Endothelial cell (in vitro differentiated cells): ENCODE results near the gene PSG4. TPM values are rescaled to one million over a fixed set of nuclear protein-coding genes. Genes with fewer than 3 reads are reported as not detected.
"Not testable (repeated sequence)": the region's sequence is repeated elsewhere in the genome, so short reads cannot be mapped to it uniquely, and the experiment has no call there.

ENCODE experiments used
- DNase-seq: peaks from one replicate; pipeline ENCODE4 v3.0.0; 2021; ENCODE audit warnings: low spot score
- H3K27ac Mint-ChIP-seq: one replicate; pipeline ENCODE4 v1.8.0; 2021; ENCODE audit warnings: mixed read lengths, inconsistent platforms; ENCODE audit not compliant: unreplicated experiment
- H3K27me3 Mint-ChIP-seq: one replicate; pipeline ENCODE4 v1.8.0; 2021; ENCODE audit warnings: mild to moderate bottlenecking, moderate library complexity, mixed read lengths, inconsistent platforms; ENCODE audit not compliant: unreplicated experiment
- H3K36me3 Mint-ChIP-seq: one replicate; pipeline ENCODE4 v1.8.0; 2021; ENCODE audit warnings: mild to moderate bottlenecking, low read depth, mixed read lengths, inconsistent platforms; ENCODE audit not compliant: unreplicated experiment
- H3K4me1 Mint-ChIP-seq: one replicate; pipeline ENCODE4 v1.8.0; 2021; ENCODE audit warnings: mild to moderate bottlenecking, mixed read lengths, inconsistent platforms; ENCODE audit not compliant: unreplicated experiment
- H3K4me3 Mint-ChIP-seq: one replicate; pipeline ENCODE4 v1.8.0; 2021; ENCODE audit warnings: mild to moderate bottlenecking, mixed read lengths, inconsistent platforms; ENCODE audit not compliant: unreplicated experiment
- H3K9me3 Mint-ChIP-seq: one replicate; pipeline ENCODE4 v1.8.0; 2021; ENCODE audit warnings: mixed read lengths, inconsistent platforms; ENCODE audit not compliant: unreplicated experiment
- total RNA-seq: library from RNA; stranded (reverse); fragmentation: NEBNext Ultra II Directional; extraction: Animal tissue kit (Norgen Biotek cat#: 25700); gene quantifications from one replicate; pipeline ENCODE4 v1.2.1, GENCODE V29; 2021; ENCODE audit not compliant: unreplicated experiment
- TF ChIP-seq, protein P1 (sequence below): fragments of 200-600 bp; sonication (generic); IDR thresholded peaks from one replicate; pipeline ENCODE4 v1.5.0; 2021; ENCODE audit warnings: antibody characterized with exemption; ENCODE audit not compliant: unreplicated experiment

PSG4 gene
- total RNA-seq, 1 donor from 2014 or later: not detected

DNA sequence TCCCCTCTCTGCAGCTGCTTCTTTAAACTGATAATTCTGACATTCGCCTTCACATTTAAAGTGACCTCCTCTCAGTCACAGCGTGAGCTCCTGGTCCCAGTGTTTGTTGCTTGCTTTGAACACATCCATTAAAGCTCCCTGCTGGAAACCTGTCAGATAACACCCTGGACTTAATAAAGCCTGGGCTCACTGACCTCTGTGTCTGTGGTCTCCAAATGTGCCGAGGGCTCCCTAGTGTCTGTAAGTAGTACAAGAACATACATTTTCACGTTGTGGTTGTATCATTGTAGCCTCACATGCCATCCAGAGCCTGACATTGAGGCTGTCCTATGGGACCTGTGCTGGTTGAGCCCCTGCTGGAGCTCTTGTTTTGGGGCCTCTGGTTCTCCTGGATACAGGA, 2.6 kb upstream of the PSG4 start:
- no peak for DNase-seq
- Mint-ChIP-seq H3K4me3 (no peak overlapping the region), H3K9me3 (no peaks in the 10 kb centered on the region), H3K27me3 (peaks cover 5% of the 10 kb centered on the region), H3K4me1 (no peaks in the 10 kb centered on the region), H3K36me3 (no peaks in the 10 kb centered on the region), H3K27ac (no peak overlapping the region)
- TF ChIP-seq, protein P1, sequence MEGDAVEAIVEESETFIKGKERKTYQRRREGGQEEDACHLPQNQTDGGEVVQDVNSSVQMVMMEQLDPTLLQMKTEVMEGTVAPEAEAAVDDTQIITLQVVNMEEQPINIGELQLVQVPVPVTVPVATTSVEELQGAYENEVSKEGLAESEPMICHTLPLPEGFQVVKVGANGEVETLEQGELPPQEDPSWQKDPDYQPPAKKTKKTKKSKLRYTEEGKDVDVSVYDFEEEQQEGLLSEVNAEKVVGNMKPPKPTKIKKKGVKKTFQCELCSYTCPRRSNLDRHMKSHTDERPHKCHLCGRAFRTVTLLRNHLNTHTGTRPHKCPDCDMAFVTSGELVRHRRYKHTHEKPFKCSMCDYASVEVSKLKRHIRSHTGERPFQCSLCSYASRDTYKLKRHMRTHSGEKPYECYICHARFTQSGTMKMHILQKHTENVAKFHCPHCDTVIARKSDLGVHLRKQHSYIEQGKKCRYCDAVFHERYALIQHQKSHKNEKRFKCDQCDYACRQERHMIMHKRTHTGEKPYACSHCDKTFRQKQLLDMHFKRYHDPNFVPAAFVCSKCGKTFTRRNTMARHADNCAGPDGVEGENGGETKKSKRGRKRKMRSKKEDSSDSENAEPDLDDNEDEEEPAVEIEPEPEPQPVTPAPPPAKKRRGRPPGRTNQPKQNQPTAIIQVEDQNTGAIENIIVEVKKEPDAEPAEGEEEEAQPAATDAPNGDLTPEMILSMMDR: no peak

GRCh38 chr19:43207174-43207573, 1.7 kb upstream of the PSG4 start:
- DNase-seq: peak; percentile 56

DNA sequence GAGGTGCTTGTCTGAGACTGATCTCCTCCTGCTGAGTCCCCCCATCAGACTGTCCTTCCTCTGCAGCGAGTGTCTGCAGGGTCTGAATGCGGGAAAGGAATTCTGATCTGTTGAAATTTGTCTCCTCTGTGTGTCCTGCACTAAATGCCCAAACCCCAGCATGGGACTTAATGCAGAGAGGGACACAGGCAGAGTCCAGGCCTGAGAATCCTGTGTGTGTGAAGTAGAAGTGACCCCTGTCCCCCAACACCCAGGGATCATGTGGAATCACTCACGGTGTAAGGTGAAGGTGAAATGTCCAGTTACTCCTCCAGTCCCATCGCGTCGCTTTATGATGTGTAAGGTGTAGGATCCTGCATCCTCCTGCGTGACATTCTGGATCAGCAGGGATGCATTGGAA, 1.8 kb downstream of the PSG4 start:
- H3K4me1 Mint-ChIP-seq, DNase-seq, H3K36me3 Mint-ChIP-seq, H3K9me3 Mint-ChIP-seq, H3K4me3 Mint-ChIP-seq, H3K27me3 Mint-ChIP-seq, H3K27ac Mint-ChIP-seq: not testable (repeated sequence)

More at GRCh38 chr19:43207174-43207573, 1.7 kb upstream of the PSG4 start:
- not testable (repeated sequence) for H3K36me3 Mint-ChIP-seq, H3K9me3 Mint-ChIP-seq, H3K27ac Mint-ChIP-seq, H3K4me1 Mint-ChIP-seq, H3K4me3 Mint-ChIP-seq, H3K27me3 Mint-ChIP-seq
- TF ChIP-seq, protein P1: peak; percentile 48

GRCh38 chr19:43201891-43202290, 3.5 kb downstream of the PSG4 start:
- H3K27me3 Mint-ChIP-seq, H3K36me3 Mint-ChIP-seq, DNase-seq, H3K27ac Mint-ChIP-seq, H3K4me3 Mint-ChIP-seq, H3K4me1 Mint-ChIP-seq, H3K9me3 Mint-ChIP-seq: not testable (repeated sequence)

GRCh38 chr19:43201337-43201801, 4.1 kb downstream of the PSG4 start:
- H3K4me3 Mint-ChIP-seq, DNase-seq, H3K9me3 Mint-ChIP-seq, H3K27me3 Mint-ChIP-seq, H3K4me1 Mint-ChIP-seq, H3K27ac Mint-ChIP-seq, H3K36me3 Mint-ChIP-seq: not testable (repeated sequence)

GRCh38 chr19:43198686-43199419, 6.6 kb downstream of the PSG4 start:
- not testable (repeated sequence) for H3K27ac Mint-ChIP-seq
- peak; percentile 65 for DNase-seq

DNA sequence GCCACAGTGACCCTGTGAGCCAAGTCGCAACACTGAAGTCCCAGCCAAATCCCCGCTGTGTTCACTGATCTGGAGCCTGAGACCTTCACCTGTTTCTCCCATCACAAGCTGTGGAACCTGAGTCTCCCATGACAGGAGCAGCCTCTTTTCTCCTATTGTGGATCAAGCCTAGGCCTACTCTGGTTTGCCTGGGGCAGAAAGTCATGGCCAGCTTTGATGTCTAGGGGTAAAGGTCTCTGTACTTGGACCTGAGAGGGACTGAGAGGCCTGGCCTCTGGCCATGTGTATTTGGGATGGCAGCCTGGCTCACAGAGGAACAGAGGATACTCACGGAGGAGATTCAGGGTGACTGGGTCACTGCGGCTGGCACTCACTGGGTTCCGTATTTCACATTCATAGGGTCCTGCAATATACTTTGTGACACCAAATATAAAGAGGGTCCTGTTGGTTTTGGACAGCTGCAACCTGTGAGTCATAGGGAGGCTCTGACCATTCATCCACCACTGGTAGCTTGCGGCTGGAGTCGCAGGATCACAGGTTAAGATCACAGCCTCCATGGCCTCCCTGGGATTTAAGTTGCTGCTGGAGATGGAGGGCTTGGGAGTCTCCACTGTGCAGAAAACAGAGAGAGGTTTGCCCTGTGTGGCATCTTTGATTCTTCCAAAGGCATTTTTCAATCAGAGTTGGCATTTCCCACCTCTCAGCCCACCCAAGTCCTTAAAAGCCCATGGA, 7.6 kb downstream of the PSG4 start:
- H3K36me3 Mint-ChIP-seq, H3K4me3 Mint-ChIP-seq, DNase-seq, H3K27me3 Mint-ChIP-seq, H3K9me3 Mint-ChIP-seq, H3K4me1 Mint-ChIP-seq, H3K27ac Mint-ChIP-seq: not testable (repeated sequence)

More at GRCh38 chr19:43198686-43199419, 6.6 kb downstream of the PSG4 start:
- TF ChIP-seq, protein P1: peak; percentile 44
- not testable (repeated sequence) for H3K4me3 Mint-ChIP-seq, H3K36me3 Mint-ChIP-seq, H3K9me3 Mint-ChIP-seq, H3K27me3 Mint-ChIP-seq, H3K4me1 Mint-ChIP-seq

- not testable (repeated sequence) for H3K36me3 Mint-ChIP-seq, H3K9me3 Mint-ChIP-seq, H3K4me3 Mint-ChIP-seq, H3K27me3 Mint-ChIP-seq, DNase-seq, H3K27ac Mint-ChIP-seq, H3K4me1 Mint-ChIP-seq
Measured at GRCh38 chr19:43194397-43194796, 11.0 kb downstream of the PSG4 start.
